HCT116 (cell line): ENCODE measurements around the gene ADNP. TPM values are rescaled to one million over a fixed set of nuclear protein-coding genes. Genes with fewer than 3 reads are reported as not detected.

ENCODE experiments used
- ATAC-seq: fragments of 200-7000 bp; cut with Tn5 transposase; 2 replicates; pipeline ENCODE4 v1.9.1; 2020; ENCODE audit warnings: mild to moderate bottlenecking, moderate library complexity
- BruUV-seq: library from RNA; stranded (reverse); fragments of 400-500 nt; replicated peaks from 2 replicates; lab custom pipeline; 2021; lab: Mats Ljungman, UMichigan
- CTCF ChIA-PET: fragments of 300-600 bp; sonication (Branson Sonifier 250); formaldehyde crosslinking; loops from one replicate; lab custom pipeline; 2021; ENCODE audit warnings: antibody characterized with exemption; lab: Charles Lee
- POLR2A ChIA-PET: fragments of 300-600, 350-600 bp; sonication (Branson Sonifier 250); formaldehyde crosslinking; loops from one replicate; lab custom pipeline; 2021; ENCODE audit warnings: antibody characterized with exemption; lab: Charles Lee
- RAD21 ChIA-PET, 2 experiments: fragments of 300-600 bp; sonication (Branson Sonifier 250); formaldehyde crosslinking; loops; one replicate each; lab custom pipeline; 2023; ENCODE audit warnings: low total read pairs in 2 of 2; ENCODE audit not compliant: uncharacterized antibody in 2 of 2, unreplicated experiment in 2 of 2, low non-redundant PET in 1 of 2; lab: Charles Lee
- DNase-seq: peaks from one replicate; pipeline ENCODE4 v3.0.0-alpha.2; 2010; ENCODE audit warnings: low read depth, low spot score
- H2AFZ ChIP-seq: fragments of 200-600 bp; shearing (Covaris generic), sonication (generic); 2 replicates; pipeline ENCODE4 v1.6.1; 2017; ENCODE audit warnings: low read depth, mixed run types, mixed read lengths, antibody characterized with exemption, low read length; ENCODE audit not compliant: poor library complexity, severe bottlenecking
- H3K27ac ChIP-seq: 2 replicates; pipeline ENCODE4 v1.5.1; 2012; ENCODE audit warnings: low read depth, low read length
- H3K27me3 ChIP-seq: fragments of 200-600 bp; sonication (generic); 2 replicates; pipeline ENCODE4 v1.6.1; 2016; ENCODE audit warnings: mixed run types, low read length, mixed read lengths; ENCODE audit not compliant: insufficient read depth
- H3K36me3 ChIP-seq, 2 experiments: fragments of 200-500 bp in 1 of 2; fragments of 200-600 bp in 1 of 2; sonication (Bioruptor generic) in 1 of 2; sonication (generic) in 1 of 2; 2 replicates each; pipeline versions ENCODE4 v1.5.1 to v1.6.1; 2014 to 2016; ENCODE audit warnings: low read length in 2 of 2, inconsistent platforms in 1 of 2, mixed read lengths in 1 of 2, mixed run types in 1 of 2; ENCODE audit not compliant: insufficient read depth in 2 of 2, control insufficient read depth in 1 of 2
- H3K4me1 ChIP-seq, 2 experiments: fragments of 200-600 bp in 1 of 2; sonication (generic) in 1 of 2; 2 replicates each; pipeline versions ENCODE4 v1.5.1 to v1.6.1; 2012 to 2017; ENCODE audit warnings: low read length in 2 of 2, inconsistent platforms in 1 of 2, mild to moderate bottlenecking in 1 of 2, mixed read lengths in 1 of 2, mixed run types in 1 of 2, moderate library complexity in 1 of 2; ENCODE audit not compliant: insufficient read depth in 2 of 2, control insufficient read depth in 1 of 2
- H3K4me2 ChIP-seq: fragments of 200-600 bp; sonication (generic); 2 replicates; pipeline ENCODE4 v1.6.1; 2017; ENCODE audit warnings: mixed run types, low read length, mixed read lengths
- H3K4me3 ChIP-seq, 2 experiments: fragments of 200-600 bp in 1 of 2; sonication (generic) in 1 of 2; replicated peaks in 1 of 2; 2 replicates each; pipeline ENCODE4 v1.5.1; 2011 to 2016; ENCODE audit warnings: low read length in 2 of 2, control low read depth in 1 of 2, low read depth in 1 of 2, mild to moderate bottlenecking in 1 of 2, mixed read lengths in 1 of 2, mixed run types in 1 of 2
- H3K79me2 ChIP-seq: fragments of 200-600 bp; sonication (generic); 2 replicates; pipeline ENCODE4 v1.6.1; 2017; ENCODE audit warnings: mild to moderate bottlenecking, mixed run types, low read length, moderate library complexity, mixed read lengths; ENCODE audit not compliant: insufficient read depth
- H3K9ac ChIP-seq: fragments of 200-600 bp; sonication (generic); 2 replicates; pipeline ENCODE4 v1.6.1; 2016; ENCODE audit warnings: low read length, mixed read lengths
- H3K9me2 ChIP-seq: fragments of 200-600 bp; sonication (generic), shearing (Covaris generic); 2 replicates; pipeline ENCODE4 v1.6.1; 2017; ENCODE audit warnings: mixed run types, mild to moderate bottlenecking, moderate library complexity; ENCODE audit not compliant: insufficient read depth
- H3K9me3 ChIP-seq, 2 experiments: fragments of 200-500 bp in 1 of 2; fragments of 200-600 bp in 1 of 2; sonication (Bioruptor generic) in 1 of 2; sonication (generic) in 1 of 2; 2 replicates each; pipeline ENCODE4 v1.6.1; 2014 to 2017; ENCODE audit warnings: low read length in 2 of 2, mixed read lengths in 2 of 2, inconsistent platforms in 1 of 2, low read depth in 1 of 2, mild to moderate bottlenecking in 1 of 2, mixed run types in 1 of 2, moderate library complexity in 1 of 2; ENCODE audit not compliant: control insufficient read depth in 1 of 2, insufficient read depth in 1 of 2
- H4K20me1 ChIP-seq: fragments of 200-600 bp; sonication (generic), shearing (Covaris generic); 2 replicates; pipeline ENCODE4 v1.6.1; 2017; ENCODE audit warnings: mixed run types, mild to moderate bottlenecking, moderate library complexity; ENCODE audit not compliant: insufficient read depth
- CBX3 ChIP-seq: IDR thresholded peaks from 2 replicates; pipeline ENCODE4 v1.6.1; 2012; ENCODE audit warnings: low read depth
- CEBPB ChIP-seq: IDR thresholded peaks from 2 replicates; pipeline ENCODE4 v1.6.1; 2012; ENCODE audit warnings: low read depth
- ELF1 ChIP-seq: IDR thresholded peaks from 2 replicates; pipeline ENCODE4 v1.6.1; 2012; ENCODE audit warnings: low read depth, borderline replicate concordance
- EZH2 ChIP-seq: fragments of 200-600 bp; sonication (generic); IDR thresholded peaks from 2 replicates; pipeline ENCODE4 v1.6.1; 2017; ENCODE audit warnings: antibody characterized with exemption, mixed run types
- EZH2phosphoT487 ChIP-seq: fragments of 200-600 bp; IDR thresholded peaks from 2 replicates; pipeline ENCODE4 v1.6.1; 2018; ENCODE audit warnings: antibody characterized with exemption, borderline replicate concordance
- JUND ChIP-seq: IDR thresholded peaks from 2 replicates; pipeline ENCODE4 v1.6.1; 2012
- POLR2A ChIP-seq: IDR thresholded peaks from 2 replicates; pipeline ENCODE4 v1.7.0; 2011; ENCODE audit warnings: borderline replicate concordance; ENCODE audit not compliant: insufficient read depth, insufficient read length; ENCODE audit errors: extremely low read depth
- RAD21 ChIP-seq: IDR thresholded peaks from 2 replicates; pipeline ENCODE4 v1.6.1; 2012; ENCODE audit warnings: low read depth, mild to moderate bottlenecking
- SIN3A ChIP-seq: IDR thresholded peaks from 2 replicates; pipeline ENCODE4 v1.6.1; 2012; ENCODE audit warnings: low read depth
- SP1 ChIP-seq: IDR thresholded peaks from 2 replicates; pipeline ENCODE4 v1.6.1; 2012; ENCODE audit warnings: low read depth
- SRF ChIP-seq: IDR thresholded peaks from 2 replicates; pipeline ENCODE4 v1.6.1; 2012; ENCODE audit warnings: low read depth
- YY1 ChIP-seq: IDR thresholded peaks from 2 replicates; pipeline ENCODE4 v1.6.1; 2011; ENCODE audit warnings: low read length, low read depth, moderate library complexity, mild to moderate bottlenecking; ENCODE audit not compliant: insufficient replicate concordance; ENCODE audit errors: extremely low read depth
- ZFX ChIP-seq: fragments of 450-650 bp; IDR thresholded peaks from 2 replicates; pipeline ENCODE4 v1.6.1; 2017
- ZNF274 ChIP-seq: fragments of 200-500 bp; sonication (Bioruptor generic); IDR thresholded peaks from 2 replicates; pipeline ENCODE4 v1.6.1; 2014; ENCODE audit warnings: mild to moderate bottlenecking, low read depth, low read length, inconsistent platforms
- intact Hi-C: fragments of 100-400 bp; cut with micrococcal nuclease; formaldehyde crosslinking; loops from 2 replicates; pipeline ENCODE4 v1.10.0; 2022
- total RNA-seq: library from RNA; stranded (reverse); gene quantifications from one replicate; pipeline ENCODE4 v1.2.1, GENCODE V29; 2021; ENCODE audit not compliant: unreplicated experiment
- TF ChIP-seq, protein P1 (sequence below), 3 experiments: fragments of 200-600 bp in 1 of 3; sonication (generic) in 1 of 3; IDR thresholded peaks in 2 of 3; conservative IDR thresholded peaks in 1 of 3; 2 replicates each; pipeline ENCODE4 v1.5.1; 2012 to 2017; ENCODE audit warnings: low read depth in 2 of 3, low read length in 2 of 3, antibody characterized with exemption in 1 of 3, borderline replicate concordance in 1 of 3, control low read depth in 1 of 3, mild to moderate bottlenecking in 1 of 3, mixed read lengths in 1 of 3, mixed run types in 1 of 3, moderate library complexity in 1 of 3; ENCODE audit not compliant: insufficient read depth in 1 of 3
- TF ChIP-seq, protein P2 (sequence below): IDR thresholded peaks from 2 replicates; pipeline ENCODE4 v1.6.1; 2011; ENCODE audit warnings: mild to moderate bottlenecking, low read length, moderate library complexity; ENCODE audit not compliant: insufficient replicate concordance; ENCODE audit errors: extremely low read depth
- TF ChIP-seq, protein P3 (sequence below): IDR thresholded peaks from 2 replicates; pipeline ENCODE4 v1.6.1; 2012
- TF ChIP-seq, protein P4 (sequence below): IDR thresholded peaks from 2 replicates; pipeline ENCODE4 v1.6.1; 2012

Gene ADNP
- total RNA-seq, 1 experiment from 2014 or later, result 85.9 TPM

DNA sequence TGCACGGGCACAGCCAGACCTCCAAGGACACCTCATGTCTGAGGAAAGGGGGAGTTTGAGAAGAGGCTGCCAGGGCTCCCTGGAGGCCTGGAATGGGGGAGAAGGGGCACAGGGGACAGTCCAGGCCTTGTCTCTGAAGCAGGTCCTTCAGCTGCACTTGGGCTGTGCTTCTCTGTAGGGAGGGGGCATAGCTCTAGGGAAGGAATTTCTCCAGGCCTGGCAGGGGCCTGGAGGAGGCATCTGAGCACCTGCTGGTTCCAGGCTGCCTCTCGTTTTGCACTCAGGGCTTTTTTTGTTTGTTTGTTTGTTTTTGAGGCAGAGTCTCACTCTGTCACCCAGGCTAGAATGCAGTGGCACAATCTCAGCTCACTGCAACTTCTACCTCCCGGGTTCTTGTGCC, 68.7 kb downstream of the ADNP start:
- ChIA-PET RAD21 (no interaction called here), CTCF (no interaction called here), POLR2A (no interaction called here)
- Histone ChIP-seq H3K9me3 (no peaks in the 10 kb centered on the region), H3K4me2 (no peak overlapping the region), H2AFZ (no peak overlapping the region), H3K36me3 (no peaks in the 10 kb centered on the region), H3K4me3 (no peak overlapping the region), H3K27me3 (no peaks in the 10 kb centered on the region), H3K79me2 (no peaks in the 10 kb centered on the region), H3K27ac (no peak overlapping the region), H3K9ac (no peak overlapping the region)
- ATAC-seq, result no peak
- no TSS peak for BruUV-seq
- intact Hi-C loops, result no loop called here
- TF ChIP-seq POLR2A, result no peak
- TF ChIP-seq CEBPB, result no peak
- TF ChIP-seq RAD21, result no peak
- no peak for TF ChIP-seq EZH2
- no peak for TF ChIP-seq SP1
- no peak for TF ChIP-seq CBX3
- no peak for TF ChIP-seq JUND
- TF ChIP-seq, protein P1, sequence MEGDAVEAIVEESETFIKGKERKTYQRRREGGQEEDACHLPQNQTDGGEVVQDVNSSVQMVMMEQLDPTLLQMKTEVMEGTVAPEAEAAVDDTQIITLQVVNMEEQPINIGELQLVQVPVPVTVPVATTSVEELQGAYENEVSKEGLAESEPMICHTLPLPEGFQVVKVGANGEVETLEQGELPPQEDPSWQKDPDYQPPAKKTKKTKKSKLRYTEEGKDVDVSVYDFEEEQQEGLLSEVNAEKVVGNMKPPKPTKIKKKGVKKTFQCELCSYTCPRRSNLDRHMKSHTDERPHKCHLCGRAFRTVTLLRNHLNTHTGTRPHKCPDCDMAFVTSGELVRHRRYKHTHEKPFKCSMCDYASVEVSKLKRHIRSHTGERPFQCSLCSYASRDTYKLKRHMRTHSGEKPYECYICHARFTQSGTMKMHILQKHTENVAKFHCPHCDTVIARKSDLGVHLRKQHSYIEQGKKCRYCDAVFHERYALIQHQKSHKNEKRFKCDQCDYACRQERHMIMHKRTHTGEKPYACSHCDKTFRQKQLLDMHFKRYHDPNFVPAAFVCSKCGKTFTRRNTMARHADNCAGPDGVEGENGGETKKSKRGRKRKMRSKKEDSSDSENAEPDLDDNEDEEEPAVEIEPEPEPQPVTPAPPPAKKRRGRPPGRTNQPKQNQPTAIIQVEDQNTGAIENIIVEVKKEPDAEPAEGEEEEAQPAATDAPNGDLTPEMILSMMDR (IDR thresholded peaks at IDR 0.05 in 2 of 3, conservative IDR thresholded peaks at IDR 0.05 in 1 of 3; ENCODE audit: borderline replicate concordance in 1 of 3, insufficient read depth in 1 of 3, low read depth in 2 of 3, low read length in 2 of 3), result no peak
- TF ChIP-seq ZNF274, result no peak
- TF ChIP-seq, protein P2, sequence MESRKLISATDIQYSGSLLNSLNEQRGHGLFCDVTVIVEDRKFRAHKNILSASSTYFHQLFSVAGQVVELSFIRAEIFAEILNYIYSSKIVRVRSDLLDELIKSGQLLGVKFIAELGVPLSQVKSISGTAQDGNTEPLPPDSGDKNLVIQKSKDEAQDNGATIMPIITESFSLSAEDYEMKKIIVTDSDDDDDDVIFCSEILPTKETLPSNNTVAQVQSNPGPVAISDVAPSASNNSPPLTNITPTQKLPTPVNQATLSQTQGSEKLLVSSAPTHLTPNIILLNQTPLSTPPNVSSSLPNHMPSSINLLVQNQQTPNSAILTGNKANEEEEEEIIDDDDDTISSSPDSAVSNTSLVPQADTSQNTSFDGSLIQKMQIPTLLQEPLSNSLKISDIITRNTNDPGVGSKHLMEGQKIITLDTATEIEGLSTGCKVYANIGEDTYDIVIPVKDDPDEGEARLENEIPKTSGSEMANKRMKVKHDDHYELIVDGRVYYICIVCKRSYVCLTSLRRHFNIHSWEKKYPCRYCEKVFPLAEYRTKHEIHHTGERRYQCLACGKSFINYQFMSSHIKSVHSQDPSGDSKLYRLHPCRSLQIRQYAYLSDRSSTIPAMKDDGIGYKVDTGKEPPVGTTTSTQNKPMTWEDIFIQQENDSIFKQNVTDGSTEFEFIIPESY, result no peak
- TF ChIP-seq SRF, result no peak
- TF ChIP-seq EZH2phosphoT487, result no peak
- no peak for TF ChIP-seq YY1
- TF ChIP-seq, protein P3, sequence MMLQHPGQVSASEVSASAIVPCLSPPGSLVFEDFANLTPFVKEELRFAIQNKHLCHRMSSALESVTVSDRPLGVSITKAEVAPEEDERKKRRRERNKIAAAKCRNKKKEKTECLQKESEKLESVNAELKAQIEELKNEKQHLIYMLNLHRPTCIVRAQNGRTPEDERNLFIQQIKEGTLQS, result no peak
- TF ChIP-seq ZFX, result no peak
- TF ChIP-seq ELF1, result no peak
- TF ChIP-seq, protein P4, sequence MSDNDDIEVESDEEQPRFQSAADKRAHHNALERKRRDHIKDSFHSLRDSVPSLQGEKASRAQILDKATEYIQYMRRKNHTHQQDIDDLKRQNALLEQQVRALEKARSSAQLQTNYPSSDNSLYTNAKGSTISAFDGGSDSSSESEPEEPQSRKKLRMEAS, result no peak
- TF ChIP-seq SIN3A, result no peak
- TF ChIP-seq, all 23 proteins: peak for 0
- Histone ChIP-seq H4K20me1 (no peaks in the 10 kb centered on the region), H3K4me1 (no peaks in the 10 kb centered on the region), H3K9me2 (no peaks in the 10 kb centered on the region)
- DNase-seq, result no peak
